OCI-LY7 (cell line): ENCODE measurements around the gene GIMAP6. TPM values are rescaled to one million over a fixed set of nuclear protein-coding genes. Genes with fewer than 3 reads are reported as not detected.

ENCODE experiments used
- BruUV-seq: library from RNA; stranded (reverse); fragments of 400-500 nt; replicated peaks from 2 replicates; lab custom pipeline; 2021; lab: Mats Ljungman, UMichigan
- CTCF ChIA-PET: fragments of 300-600 bp; sonication (Branson Sonifier 250); formaldehyde crosslinking; loops from one replicate; lab custom pipeline; 2022; ENCODE audit warnings: antibody characterized with exemption; ENCODE audit not compliant: unreplicated experiment; lab: Charles Lee
- POLR2A ChIA-PET: fragments of 300-600 bp; sonication (Branson Sonifier 250); formaldehyde crosslinking; loops from one replicate; lab custom pipeline; 2022; ENCODE audit warnings: antibody characterized with exemption; lab: Charles Lee
- DNase-seq: peaks from one replicate; pipeline ENCODE4 v3.0.0-alpha.2; 2015; ENCODE audit warnings: low spot score
- H2AFZ ChIP-seq: fragments of 200-600 bp; sonication (generic), shearing (Covaris generic); 2 replicates; pipeline ENCODE4 v1.6.1; 2014; ENCODE audit warnings: mild to moderate bottlenecking, antibody characterized with exemption, low read length, moderate library complexity
- H3K27ac ChIP-seq: fragments of 200-600 bp; sonication (generic); 2 replicates; pipeline ENCODE4 v1.5.1; 2014; ENCODE audit warnings: mixed run types, low read depth, mild to moderate bottlenecking, moderate library complexity, low read length, inconsistent platforms; ENCODE audit not compliant: poor library complexity, severe bottlenecking
- H3K36me3 ChIP-seq: fragments of 200-600 bp; sonication (generic); 2 replicates; pipeline ENCODE4 v1.6.1; 2014; ENCODE audit warnings: mild to moderate bottlenecking, antibody characterized with exemption, low read length, moderate library complexity, mixed read lengths; ENCODE audit not compliant: insufficient read depth
- H3K4me1 ChIP-seq: fragments of 200-600 bp; sonication (generic); 2 replicates; pipeline ENCODE4 v1.5.1; 2014; ENCODE audit warnings: mild to moderate bottlenecking, low read length; ENCODE audit not compliant: insufficient read depth, poor library complexity, severe bottlenecking
- H3K4me2 ChIP-seq: fragments of 200-600 bp; sonication (generic); 2 replicates; pipeline ENCODE4 v1.6.1; 2014; ENCODE audit warnings: mild to moderate bottlenecking, low read length
- H3K4me3 ChIP-seq: fragments of 200-600 bp; sonication (generic); 2 replicates; pipeline ENCODE4 v1.5.1; 2014; ENCODE audit warnings: mild to moderate bottlenecking, low read depth, low read length; ENCODE audit not compliant: poor library complexity, severe bottlenecking
- H3K79me2 ChIP-seq: fragments of 200-600 bp; sonication (generic); 2 replicates; pipeline ENCODE4 v1.6.1; 2016; ENCODE audit warnings: low read depth, mild to moderate bottlenecking, low read length, moderate library complexity, mixed read lengths; ENCODE audit not compliant: insufficient read depth
- H3K9me2 ChIP-seq: fragments of 200-600 bp; sonication (generic); 2 replicates; pipeline ENCODE4 v1.6.1; 2016; ENCODE audit warnings: mild to moderate bottlenecking, low read length, mixed read lengths; ENCODE audit not compliant: insufficient read depth
- H3K9me3 ChIP-seq: fragments of 200-600 bp; sonication (generic); 2 replicates; pipeline ENCODE4 v1.6.1; 2014; ENCODE audit warnings: mild to moderate bottlenecking, mixed run types, low read length, mixed read lengths
- H4K20me1 ChIP-seq: fragments of 200-600 bp; sonication (generic); 2 replicates; pipeline ENCODE4 v1.6.1; 2014; ENCODE audit warnings: mild to moderate bottlenecking, antibody characterized with exemption, low read length, moderate library complexity, mixed read lengths; ENCODE audit not compliant: insufficient read depth
- EZH2phosphoT487 ChIP-seq: fragments of 200-600 bp; sonication (generic); IDR thresholded peaks from 2 replicates; pipeline ENCODE4 v1.6.1; 2018; ENCODE audit warnings: low read depth, borderline replicate concordance, mild to moderate bottlenecking, mixed run types, antibody characterized with exemption, low read length, moderate library complexity, mixed read lengths
- intact Hi-C: fragments of 100-400 bp; cut with micrococcal nuclease; formaldehyde crosslinking; loops from one replicate; pipeline ENCODE4 v1.10.0; 2022; ENCODE audit not compliant: unreplicated experiment
- total RNA-seq, 2 experiments: library from RNA; depleted of rRNA in 1 of 2; stranded (reverse); fragments of >200 nt in 1 of 2; shearing (Covaris generic) in 1 of 2; gene quantifications; 2 replicates each; pipeline ENCODE4 v1.2.3, GENCODE V29; 2014 to 2022
- TF ChIP-seq, protein P1 (sequence below): fragments of 200-600 bp; sonication (generic); conservative IDR thresholded peaks from 2 replicates; pipeline ENCODE4 v1.5.1; 2014; ENCODE audit warnings: mild to moderate bottlenecking, antibody characterized with exemption, low read length, moderate library complexity, mixed read lengths

The GIMAP6 gene
- total RNA-seq, 2 experiments from 2014 or later = not detected

DNA sequence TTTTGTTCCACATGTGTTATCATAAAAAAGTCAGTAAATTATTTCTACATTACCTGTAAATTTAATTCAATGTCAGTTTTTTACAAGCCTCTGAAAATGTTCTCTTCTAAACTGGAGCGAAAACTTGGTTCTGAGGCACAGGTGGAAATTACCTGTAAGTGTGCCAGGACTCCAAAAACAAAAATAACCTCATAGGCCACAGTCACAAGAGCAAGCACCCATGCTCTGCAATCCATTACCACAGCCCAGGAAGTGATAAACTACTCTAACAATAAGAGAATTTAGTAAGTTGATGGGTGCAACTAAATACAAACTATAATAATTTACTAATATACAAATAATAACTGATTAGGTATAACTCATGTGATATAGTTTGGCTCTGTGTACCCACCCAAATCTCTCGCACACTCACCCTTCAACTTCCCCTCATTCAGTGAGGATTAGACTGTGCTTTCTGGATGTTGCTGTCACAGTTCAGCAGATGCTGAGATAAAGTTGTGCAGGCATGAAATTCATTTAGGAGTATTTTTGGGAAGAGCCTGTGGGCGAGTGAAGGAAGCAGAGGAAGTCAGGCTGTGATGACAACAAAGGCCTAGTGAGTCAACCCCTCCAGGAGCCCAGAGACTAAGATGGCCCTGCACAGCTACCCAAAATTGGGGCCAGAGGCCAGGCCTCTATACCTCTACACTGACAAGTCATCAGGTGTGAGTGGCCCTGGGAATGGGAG lies 16.3 kb upstream of the GIMAP6 start:
- Histone ChIP-seq H3K4me3 (no peak overlapping the region), H3K27ac (no peak overlapping the region), H4K20me1 (no peaks in the 10 kb centered on the region), H3K9me3 (no peaks in the 10 kb centered on the region), H3K36me3 (no peaks in the 10 kb centered on the region), H3K4me2 (no peak overlapping the region), H3K4me1 (no peaks in the 10 kb centered on the region), H3K9me2 (no peaks in the 10 kb centered on the region), H3K79me2 (no peaks in the 10 kb centered on the region), H2AFZ (no peak overlapping the region)
- CTCF ChIA-PET = no interaction called here
- intact Hi-C loops = no loop called here
- TF ChIP-seq, protein P1, sequence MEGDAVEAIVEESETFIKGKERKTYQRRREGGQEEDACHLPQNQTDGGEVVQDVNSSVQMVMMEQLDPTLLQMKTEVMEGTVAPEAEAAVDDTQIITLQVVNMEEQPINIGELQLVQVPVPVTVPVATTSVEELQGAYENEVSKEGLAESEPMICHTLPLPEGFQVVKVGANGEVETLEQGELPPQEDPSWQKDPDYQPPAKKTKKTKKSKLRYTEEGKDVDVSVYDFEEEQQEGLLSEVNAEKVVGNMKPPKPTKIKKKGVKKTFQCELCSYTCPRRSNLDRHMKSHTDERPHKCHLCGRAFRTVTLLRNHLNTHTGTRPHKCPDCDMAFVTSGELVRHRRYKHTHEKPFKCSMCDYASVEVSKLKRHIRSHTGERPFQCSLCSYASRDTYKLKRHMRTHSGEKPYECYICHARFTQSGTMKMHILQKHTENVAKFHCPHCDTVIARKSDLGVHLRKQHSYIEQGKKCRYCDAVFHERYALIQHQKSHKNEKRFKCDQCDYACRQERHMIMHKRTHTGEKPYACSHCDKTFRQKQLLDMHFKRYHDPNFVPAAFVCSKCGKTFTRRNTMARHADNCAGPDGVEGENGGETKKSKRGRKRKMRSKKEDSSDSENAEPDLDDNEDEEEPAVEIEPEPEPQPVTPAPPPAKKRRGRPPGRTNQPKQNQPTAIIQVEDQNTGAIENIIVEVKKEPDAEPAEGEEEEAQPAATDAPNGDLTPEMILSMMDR = no peak
- no peak for TF ChIP-seq EZH2phosphoT487
- no TSS peak for BruUV-seq
- no peak for DNase-seq
- POLR2A ChIA-PET = no interaction called here

DNA sequence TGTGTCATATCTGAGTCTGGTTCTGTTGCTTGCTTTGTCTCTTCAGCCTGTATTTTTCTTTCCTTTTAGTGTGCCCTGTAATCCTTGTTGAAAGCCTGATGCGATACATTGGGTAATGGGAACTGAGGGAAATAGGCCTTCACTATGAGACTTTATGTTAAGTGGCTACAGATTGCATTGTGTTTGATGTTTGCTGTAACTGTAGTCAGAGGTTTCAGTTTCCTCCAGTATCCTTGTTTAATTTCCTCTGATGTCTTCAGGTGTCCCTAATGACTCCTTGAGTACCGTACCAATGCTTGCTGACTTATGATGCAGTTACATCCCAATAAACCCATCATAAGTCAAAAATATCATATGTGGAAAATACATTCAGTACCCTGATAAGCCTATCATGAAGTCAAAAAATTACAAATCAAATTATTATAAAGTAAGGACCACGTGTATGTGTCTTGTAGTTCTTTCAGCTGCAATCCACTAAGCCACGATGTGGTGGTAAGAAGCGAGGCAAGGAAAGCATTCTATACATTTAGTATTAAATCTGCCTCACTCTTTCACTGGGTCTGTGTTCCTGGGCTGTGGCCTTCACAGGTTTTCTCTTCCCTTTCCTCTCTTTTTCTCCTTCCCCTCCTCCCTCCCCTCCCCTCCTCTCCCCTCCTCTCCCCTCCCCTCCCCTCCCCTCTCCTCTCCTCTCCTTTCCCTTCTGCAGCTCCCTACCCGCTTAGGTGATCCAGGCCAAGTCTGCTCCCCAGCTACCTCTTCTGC lies 13.3 kb upstream of the GIMAP6 start:
- no TSS peak for BruUV-seq
- no peaks in the 10 kb centered on the region for H3K36me3 ChIP-seq
- POLR2A ChIA-PET = no interaction called here
- no peak overlapping the region for H3K4me2 ChIP-seq
- no peaks in the 10 kb centered on the region for H3K4me1 ChIP-seq
- H3K79me2 ChIP-seq = no peaks in the 10 kb centered on the region
- H3K4me3 ChIP-seq = no peak overlapping the region
- intact Hi-C loops = no loop called here
- CTCF ChIA-PET = no interaction called here
- H4K20me1 ChIP-seq = no peaks in the 10 kb centered on the region
- no peaks in the 10 kb centered on the region for H3K9me3 ChIP-seq
- DNase-seq = no peak
- H3K27ac ChIP-seq = no peak overlapping the region
- no peak overlapping the region for H2AFZ ChIP-seq
- TF ChIP-seq, protein P1 = no peak
- TF ChIP-seq EZH2phosphoT487 = no peak
- no peaks in the 10 kb centered on the region for H3K9me2 ChIP-seq

DNA sequence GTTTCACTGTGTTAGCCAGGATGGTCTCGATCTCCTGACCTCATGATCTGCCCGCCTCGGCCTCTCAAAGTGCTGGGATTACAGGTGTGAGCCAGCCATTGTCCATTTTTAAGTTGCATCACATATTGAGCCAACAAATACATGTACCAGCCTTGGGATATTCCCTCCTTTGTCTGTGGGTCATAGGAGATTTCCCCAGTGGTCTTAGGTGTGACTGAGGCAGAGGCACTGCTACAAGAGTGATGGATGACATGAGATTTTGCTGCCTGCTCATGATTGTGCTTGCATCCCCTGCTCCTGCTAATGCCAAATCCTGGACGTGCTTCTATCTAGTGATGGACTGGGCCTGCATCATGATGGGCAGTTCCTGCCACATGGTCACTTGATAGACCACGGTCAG lies 10.7 kb upstream of the GIMAP6 start:
- POLR2A ChIA-PET = no interaction called here
- intact Hi-C loops = no loop called here

More for the DNA sequence above, 10.7 kb upstream of the GIMAP6 start:
- Histone ChIP-seq H2AFZ (no peak overlapping the region), H4K20me1 (no peaks in the 10 kb centered on the region), H3K4me2 (no peak overlapping the region), H3K4me1 (no peaks in the 10 kb centered on the region), H3K36me3 (no peaks in the 10 kb centered on the region), H3K4me3 (no peak overlapping the region), H3K79me2 (no peaks in the 10 kb centered on the region), H3K9me2 (no peaks in the 10 kb centered on the region), H3K27ac (no peak overlapping the region), H3K9me3 (no peaks in the 10 kb centered on the region)
- no peak for DNase-seq
- BruUV-seq = no TSS peak
- CTCF ChIA-PET = no interaction called here
- no peak for TF ChIP-seq EZH2phosphoT487
- TF ChIP-seq, protein P1 = no peak
